ENCODE results near the gene PARD3. TPM values are rescaled to one million over a fixed set of nuclear protein-coding genes. Genes with fewer than 3 reads are reported as not detected.

Gene PARD3
- total RNA-seq, 2 experiments from 2014 or later: 3.6 to 4.0 TPM

DNA sequence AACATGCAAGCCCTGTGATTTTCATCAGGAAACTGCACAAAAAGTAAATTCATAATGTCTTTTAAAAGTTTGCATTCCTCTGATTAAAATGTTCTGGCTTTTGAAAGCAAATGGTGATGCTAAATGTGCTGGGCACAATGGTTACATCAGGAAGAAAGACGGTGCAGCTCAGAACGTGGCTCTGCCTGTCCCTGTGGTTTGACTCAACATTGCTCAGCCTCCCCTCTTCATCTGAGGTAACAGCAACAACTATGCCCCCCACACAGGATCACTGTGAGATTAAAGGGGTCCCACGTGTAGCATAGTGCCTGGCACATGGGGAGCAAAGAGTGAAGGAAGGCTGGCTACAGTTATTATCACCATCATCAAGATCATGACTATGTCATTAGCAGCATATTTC lies 44.0 kb downstream of the PARD3 start:
- H3K27ac Mint-ChIP-seq: no peak overlapping the region
- H3K4me3 Mint-ChIP-seq: no peak overlapping the region
- H3K36me3 Mint-ChIP-seq (ENCODE audit: low read depth): no peaks in the 10 kb centered on the region
- intact Hi-C loops (cut with micrococcal nuclease): no loop called here
- no peaks in the 10 kb centered on the region for H3K9me3 Mint-ChIP-seq
- DNase-seq: no peak
- CTCF ChIA-PET: no interaction called here
- H3K4me1 Mint-ChIP-seq (ENCODE audit: low read depth): no peaks in the 10 kb centered on the region
- peaks cover 20% of the 10 kb centered on the region for H3K27me3 Mint-ChIP-seq (ENCODE audit: low read depth)

DNA sequence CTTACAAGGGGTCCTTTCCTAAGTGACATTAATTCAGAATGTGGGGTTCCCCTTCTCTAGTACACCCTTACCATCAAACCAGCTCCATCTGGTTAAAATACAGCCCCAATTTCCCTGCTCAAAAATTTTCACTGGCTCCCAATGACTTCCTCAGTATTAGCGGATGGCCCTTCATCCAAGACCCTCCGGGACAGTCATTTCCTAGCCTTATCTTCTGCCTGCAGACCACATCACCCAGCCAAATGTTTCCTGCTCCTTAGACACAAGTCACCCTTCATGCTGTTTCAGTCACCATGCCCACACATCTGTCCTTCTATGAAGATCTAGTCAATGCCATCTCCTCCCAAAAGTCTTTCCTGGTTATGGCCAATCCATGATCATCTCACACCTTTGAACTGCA lies 45.2 kb downstream of the PARD3 start:
- DNase-seq: no peak
- CTCF ChIA-PET: no interaction called here
- no peaks in the 10 kb centered on the region for H3K36me3 Mint-ChIP-seq (ENCODE audit: low read depth)
- intact Hi-C loops (cut with micrococcal nuclease): no loop called here
- no peaks in the 10 kb centered on the region for H3K9me3 Mint-ChIP-seq
- no peak overlapping the region for H3K4me3 Mint-ChIP-seq
- peaks cover 19% of the 10 kb centered on the region for H3K27me3 Mint-ChIP-seq (ENCODE audit: low read depth)
- H3K4me1 Mint-ChIP-seq (ENCODE audit: low read depth): no peaks in the 10 kb centered on the region
- no peak overlapping the region for H3K27ac Mint-ChIP-seq

DNA sequence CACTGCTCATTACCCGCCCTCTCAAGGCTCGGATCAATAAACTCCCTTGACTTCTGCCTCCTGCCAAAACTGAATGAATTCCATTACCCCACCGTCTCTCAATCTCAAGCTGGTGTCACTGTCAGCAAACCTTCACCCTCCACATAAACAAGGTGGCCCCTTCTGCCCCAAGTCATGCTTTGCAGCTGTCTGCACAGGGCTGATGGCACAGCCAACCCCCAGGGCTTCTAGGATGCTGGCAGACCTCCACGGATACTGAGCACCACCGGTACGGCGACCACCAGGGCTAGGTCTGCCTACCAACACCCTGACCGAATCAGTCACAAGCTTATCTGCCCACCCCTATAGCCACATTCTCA lies 46.1 kb downstream of the PARD3 start:
- Mint-ChIP-seq H3K36me3 (ENCODE audit: low read depth) (no peaks in the 10 kb centered on the region), H3K4me3 (no peak overlapping the region), H3K4me1 (ENCODE audit: low read depth) (no peaks in the 10 kb centered on the region), H3K9me3 (no peaks in the 10 kb centered on the region), H3K27me3 (ENCODE audit: low read depth) (peaks cover 18% of the 10 kb centered on the region), H3K27ac (no peak overlapping the region)
- CTCF ChIA-PET: no interaction called here
- intact Hi-C loops (cut with micrococcal nuclease): no loop called here
- DNase-seq: no peak

DNA sequence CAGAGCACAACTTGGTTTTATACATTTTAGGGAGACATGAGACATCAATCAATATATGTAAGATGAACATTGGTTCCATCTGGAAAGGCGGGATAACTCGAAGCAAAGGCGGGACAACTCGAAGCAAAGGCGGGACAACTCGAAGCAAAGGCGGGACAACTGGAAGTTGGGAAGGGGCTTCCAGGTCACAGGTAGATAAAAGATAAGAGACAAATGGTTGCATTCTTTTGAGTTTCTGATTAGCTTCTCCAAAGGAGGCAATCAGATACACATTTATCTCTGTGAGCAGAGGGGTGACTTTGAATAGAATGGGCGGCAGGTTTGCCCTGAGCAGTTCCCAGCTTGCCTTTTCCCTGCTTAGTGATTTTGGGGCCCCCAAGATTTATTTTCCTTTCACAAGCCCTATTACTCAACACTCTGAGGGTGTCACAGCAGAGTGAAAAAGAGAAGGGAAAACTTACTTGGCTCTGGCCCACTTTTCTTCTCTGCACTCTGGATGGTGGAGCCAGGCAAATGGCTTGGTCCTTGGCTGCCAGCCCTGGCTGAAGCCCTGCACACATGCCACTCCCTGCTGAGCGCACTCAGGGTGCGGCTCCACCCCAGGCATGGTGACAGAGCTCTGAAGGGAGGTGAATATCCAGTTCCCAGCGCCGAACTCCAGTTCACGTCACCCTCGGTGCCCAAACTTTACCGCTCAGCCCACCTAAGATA lies 46.7 kb downstream of the PARD3 start:
- CTCF ChIA-PET: no interaction called here
- no peaks in the 10 kb centered on the region for H3K9me3 Mint-ChIP-seq
- no peak overlapping the region for H3K27ac Mint-ChIP-seq
- intact Hi-C loops (cut with micrococcal nuclease): no loop called here
- no peak for DNase-seq
- H3K4me3 Mint-ChIP-seq: no peak overlapping the region
- H3K36me3 Mint-ChIP-seq (ENCODE audit: low read depth): no peaks in the 10 kb centered on the region
- H3K27me3 Mint-ChIP-seq (ENCODE audit: low read depth): peaks cover 18% of the 10 kb centered on the region
- H3K4me1 Mint-ChIP-seq (ENCODE audit: low read depth): no peaks in the 10 kb centered on the region

DNA sequence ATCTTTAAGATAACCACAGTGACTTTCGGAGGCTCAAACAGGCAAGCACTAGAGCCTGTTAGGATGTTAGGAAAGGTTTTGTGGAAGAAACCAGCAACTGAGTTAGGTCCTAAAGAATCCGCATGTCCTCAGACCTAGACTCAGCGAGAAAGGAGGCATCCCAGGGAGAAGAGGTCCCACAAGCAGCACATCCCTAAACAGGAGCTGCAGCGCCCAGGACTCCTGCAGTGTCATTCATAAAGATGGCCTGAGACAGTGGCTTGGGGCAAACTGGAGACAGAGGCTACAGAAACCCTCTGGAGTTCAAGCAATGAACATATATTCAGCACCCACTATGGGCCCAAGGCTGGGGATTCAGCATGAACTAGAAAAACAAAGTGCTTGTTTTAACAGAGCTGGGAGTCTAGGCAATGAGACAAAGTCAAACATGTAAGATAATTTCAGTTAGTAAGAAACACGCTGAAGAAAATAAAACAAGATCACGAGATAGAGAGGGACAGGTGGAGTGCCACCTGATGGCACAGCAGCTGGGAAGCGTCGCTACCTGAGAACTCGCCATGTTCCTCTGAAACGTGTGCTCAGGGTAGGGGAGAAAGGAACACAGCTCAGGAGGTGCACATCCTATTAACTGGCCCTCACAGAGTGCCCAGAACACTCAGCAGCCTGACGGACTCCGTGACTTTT lies 48.1 kb downstream of the PARD3 start:
- Mint-ChIP-seq H3K27me3 (ENCODE audit: low read depth) (peaks cover 17% of the 10 kb centered on the region), H3K9me3 (no peaks in the 10 kb centered on the region), H3K4me1 (ENCODE audit: low read depth) (no peaks in the 10 kb centered on the region), H3K4me3 (no peak overlapping the region), H3K36me3 (ENCODE audit: low read depth) (no peaks in the 10 kb centered on the region), H3K27ac (no peak overlapping the region)
- intact Hi-C loops (cut with micrococcal nuclease): no loop called here
- DNase-seq: no peak
- CTCF ChIA-PET: interaction anchor here (0.6 kb wide), 1 partner anchor 47 kb away, joined by 4 read pairs; no protein-coding TSS in a partner anchor

DNA sequence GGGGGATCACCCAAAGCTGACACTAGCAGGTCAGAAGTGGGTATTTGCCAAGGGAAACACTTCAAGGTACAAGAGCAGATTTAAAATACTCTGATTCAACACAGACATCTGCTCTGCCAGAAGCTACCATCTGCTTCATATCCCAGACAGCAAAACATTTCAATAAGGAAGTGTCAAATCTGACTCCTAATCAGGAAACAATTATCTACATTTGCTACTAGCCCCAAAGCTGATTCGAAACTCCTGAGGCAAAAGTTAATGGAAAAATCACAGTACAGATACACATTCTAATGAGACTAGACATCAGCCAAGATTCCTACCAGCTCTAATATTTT lies 48.9 kb downstream of the PARD3 start:
- peaks cover 18% of the 10 kb centered on the region for H3K27me3 Mint-ChIP-seq (ENCODE audit: low read depth)
- no peak overlapping the region for H3K4me3 Mint-ChIP-seq
- H3K27ac Mint-ChIP-seq: no peak overlapping the region
- H3K36me3 Mint-ChIP-seq (ENCODE audit: low read depth): no peaks in the 10 kb centered on the region
- H3K9me3 Mint-ChIP-seq: no peaks in the 10 kb centered on the region
- CTCF ChIA-PET: no interaction called here
- DNase-seq: no peak
- no peaks in the 10 kb centered on the region for H3K4me1 Mint-ChIP-seq (ENCODE audit: low read depth)
- intact Hi-C loops (cut with micrococcal nuclease): no loop called here

DNA sequence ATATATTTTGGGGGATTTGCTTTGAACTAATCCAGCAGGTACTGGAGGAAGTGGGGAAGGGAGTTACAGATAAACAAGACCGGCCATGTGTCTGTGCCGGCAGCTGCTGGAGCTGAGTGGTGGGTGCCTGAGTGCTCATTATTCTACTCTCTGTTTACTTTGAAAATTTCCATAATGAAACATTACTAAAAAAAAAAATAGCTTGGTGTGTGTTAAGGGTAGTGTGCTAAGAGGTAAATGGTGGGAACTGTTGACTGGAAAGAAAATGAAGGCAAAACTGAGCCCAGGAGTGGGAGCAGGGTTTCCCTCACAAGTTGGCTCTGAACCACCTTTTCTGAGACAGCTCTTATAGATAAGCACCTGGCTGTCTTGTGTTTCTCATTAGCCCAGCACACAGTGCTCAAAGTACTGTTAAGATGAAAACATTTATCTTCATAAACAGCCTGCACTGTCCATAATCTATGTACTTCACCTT lies 50.6 kb downstream of the PARD3 start:
- intact Hi-C loops (cut with micrococcal nuclease): no loop called here
- CTCF ChIA-PET: interaction anchor here (0.8 kb wide), 1 partner anchor 126 kb away, joined by 3 read pairs; no protein-coding TSS in a partner anchor
- Mint-ChIP-seq H3K4me3 (no peak overlapping the region), H3K36me3 (ENCODE audit: low read depth) (no peaks in the 10 kb centered on the region), H3K4me1 (ENCODE audit: low read depth) (no peaks in the 10 kb centered on the region), H3K27me3 (ENCODE audit: low read depth) (peaks cover 9% of the 10 kb centered on the region), H3K9me3 (no peaks in the 10 kb centered on the region), H3K27ac (no peak overlapping the region)
- DNase-seq: no peak

DNA sequence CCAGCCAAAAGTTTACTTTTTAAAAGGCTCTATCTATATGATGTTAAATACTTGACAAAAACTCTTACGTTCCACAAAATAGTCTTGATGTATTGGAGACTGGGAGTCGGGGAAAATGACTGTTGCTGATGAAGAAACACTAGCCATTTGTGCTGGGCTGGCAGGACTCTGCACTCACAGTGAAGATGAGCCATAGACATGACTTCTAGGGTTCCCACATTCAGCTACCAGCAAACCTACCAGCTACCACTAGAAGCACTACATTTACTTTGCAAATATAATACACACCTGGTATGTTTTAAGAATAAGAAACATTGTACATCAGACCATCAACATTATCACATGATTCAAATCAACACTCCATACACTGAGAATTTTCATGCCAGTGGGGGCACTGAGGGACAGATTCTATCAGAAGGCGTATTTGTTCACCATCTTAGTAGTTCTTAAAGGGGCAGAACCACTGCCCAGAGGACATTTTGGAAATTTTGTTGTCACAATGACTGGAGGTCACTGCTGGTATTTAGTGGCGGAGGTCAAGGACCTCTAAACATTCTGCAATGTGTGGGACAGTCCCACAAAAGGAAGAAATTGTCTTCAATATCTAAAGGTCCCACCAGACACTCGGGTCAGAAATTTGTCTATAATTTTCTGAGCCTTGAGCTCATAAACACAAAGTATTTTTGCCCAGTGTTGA lies 52.3 kb downstream of the PARD3 start:
- CTCF ChIA-PET: no interaction called here
- no peaks in the 10 kb centered on the region for H3K36me3 Mint-ChIP-seq (ENCODE audit: low read depth)
- H3K4me3 Mint-ChIP-seq: no peak overlapping the region
- intact Hi-C loops (cut with micrococcal nuclease): no loop called here
- H3K4me1 Mint-ChIP-seq (ENCODE audit: low read depth): peaks cover 11% of the 10 kb centered on the region
- H3K9me3 Mint-ChIP-seq: no peaks in the 10 kb centered on the region
- H3K27ac Mint-ChIP-seq: no peak overlapping the region
- no peak for DNase-seq
- peaks cover 4% of the 10 kb centered on the region for H3K27me3 Mint-ChIP-seq (ENCODE audit: low read depth)

DNA sequence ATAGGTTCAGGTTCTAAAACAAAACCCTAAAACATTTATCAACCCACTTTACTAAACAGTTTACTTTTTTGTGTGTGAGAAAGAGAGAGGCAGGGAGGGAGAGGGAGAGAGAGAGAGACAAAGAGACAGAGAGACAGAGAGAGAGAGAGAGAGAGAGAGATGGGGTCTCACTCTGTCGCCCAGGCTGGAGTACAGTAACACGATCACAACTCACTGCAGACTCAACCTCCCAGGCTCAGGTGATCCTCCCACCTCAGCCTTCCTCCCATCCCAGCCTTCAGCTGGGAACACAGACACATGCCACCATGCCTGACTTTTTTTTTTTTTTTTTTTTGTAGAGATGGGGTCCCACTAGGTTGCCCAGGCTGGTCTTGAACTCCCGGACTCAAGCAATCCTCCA lies 52.9 kb downstream of the PARD3 start:
- no peak for DNase-seq
- Mint-ChIP-seq H3K9me3 (no peaks in the 10 kb centered on the region), H3K27me3 (ENCODE audit: low read depth) (peaks cover 4% of the 10 kb centered on the region), H3K4me1 (ENCODE audit: low read depth) (peaks cover 11% of the 10 kb centered on the region), H3K4me3 (no peak overlapping the region), H3K27ac (no peak overlapping the region), H3K36me3 (ENCODE audit: low read depth) (no peaks in the 10 kb centered on the region)
- CTCF ChIA-PET: no interaction called here
- intact Hi-C loops (cut with micrococcal nuclease): no loop called here

DNA sequence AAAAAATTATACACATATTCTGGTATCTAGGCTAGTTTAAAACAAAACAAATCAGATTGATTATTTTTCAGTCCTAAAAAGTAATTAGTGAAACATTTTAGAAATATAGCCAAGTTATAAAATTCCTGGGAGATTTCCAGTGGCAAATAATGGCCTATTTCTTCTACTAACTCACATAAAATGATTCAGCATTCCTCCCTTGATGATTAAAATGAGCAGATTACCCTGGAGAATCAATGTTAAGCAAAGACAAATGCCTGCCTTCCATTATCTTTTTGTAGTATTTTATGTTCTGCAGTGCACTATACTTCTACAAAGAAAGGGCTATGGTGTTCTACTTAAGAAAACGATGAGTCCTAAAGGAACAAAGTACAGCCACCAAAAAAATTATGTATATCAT lies 53.6 kb downstream of the PARD3 start:
- intact Hi-C loops (cut with micrococcal nuclease): no loop called here

DNA sequence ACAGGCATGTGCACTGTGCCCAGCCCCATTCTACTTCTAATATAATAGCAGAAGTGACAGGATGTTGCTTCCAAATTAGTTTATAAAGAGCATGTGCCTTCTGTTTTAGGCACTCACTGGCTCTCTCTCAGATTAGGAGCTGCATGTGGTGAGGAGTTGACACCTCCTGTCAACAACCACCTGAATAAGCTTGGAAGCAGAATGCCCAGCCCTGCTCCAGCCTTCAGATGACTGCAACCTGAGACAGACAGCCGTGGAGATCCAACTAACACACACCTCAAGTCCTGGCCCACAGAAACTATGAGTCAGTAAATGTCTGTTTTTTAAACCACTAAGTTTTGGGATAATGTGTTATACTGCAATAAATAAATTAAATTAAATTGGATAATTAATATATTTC lies 54.5 kb downstream of the PARD3 start:
- H3K27ac Mint-ChIP-seq: no peak overlapping the region
- DNase-seq: no peak
- intact Hi-C loops (cut with micrococcal nuclease): no loop called here
- CTCF ChIA-PET: no interaction called here
- H3K4me3 Mint-ChIP-seq: no peak overlapping the region
- no peaks in the 10 kb centered on the region for H3K36me3 Mint-ChIP-seq (ENCODE audit: low read depth)
- H3K9me3 Mint-ChIP-seq: no peaks in the 10 kb centered on the region
- H3K4me1 Mint-ChIP-seq (ENCODE audit: low read depth): peaks cover 11% of the 10 kb centered on the region
- H3K27me3 Mint-ChIP-seq (ENCODE audit: low read depth): peaks cover 5% of the 10 kb centered on the region

More for the DNA sequence above, 53.6 kb downstream of the PARD3 start:
- Mint-ChIP-seq H3K27ac (no peak overlapping the region), H3K4me1 (ENCODE audit: low read depth) (peaks cover 11% of the 10 kb centered on the region), H3K9me3 (no peaks in the 10 kb centered on the region), H3K27me3 (ENCODE audit: low read depth) (peaks cover 4% of the 10 kb centered on the region), H3K4me3 (no peak overlapping the region), H3K36me3 (ENCODE audit: low read depth) (no peaks in the 10 kb centered on the region)
- DNase-seq: no peak
- CTCF ChIA-PET: no interaction called here

DNA sequence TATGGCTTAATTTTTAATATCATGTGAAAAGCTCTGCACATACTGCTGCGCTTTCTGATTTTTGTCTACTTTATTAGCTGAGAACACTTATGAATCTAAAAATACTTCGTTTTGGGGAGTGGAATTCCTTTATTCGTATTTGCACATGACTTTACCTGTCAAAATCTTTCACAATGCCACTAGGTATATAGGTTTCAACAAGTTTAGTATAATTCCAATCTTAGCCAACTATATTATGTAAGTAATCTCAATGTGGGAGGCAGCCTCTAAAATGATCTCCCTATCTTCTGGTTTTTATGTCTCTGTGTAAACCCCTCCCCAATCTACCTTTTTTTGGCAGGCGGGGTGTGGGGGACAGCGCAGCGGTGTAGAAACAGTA lies 55.3 kb downstream of the PARD3 start:
- peaks cover 11% of the 10 kb centered on the region for H3K4me1 Mint-ChIP-seq (ENCODE audit: low read depth)
- H3K27ac Mint-ChIP-seq: no peak overlapping the region
- no peaks in the 10 kb centered on the region for H3K36me3 Mint-ChIP-seq (ENCODE audit: low read depth)
- CTCF ChIA-PET: interaction anchor here (1.1 to 1.2 kb wide), 2 partner anchors 13 to 26 kb away, joined by 3 read pairs; no protein-coding TSS in a partner anchor
- intact Hi-C loops (cut with micrococcal nuclease): no loop called here
- no peaks in the 10 kb centered on the region for H3K9me3 Mint-ChIP-seq
- no peak for DNase-seq
- peaks cover 7% of the 10 kb centered on the region for H3K27me3 Mint-ChIP-seq (ENCODE audit: low read depth)
- no peak overlapping the region for H3K4me3 Mint-ChIP-seq

Data from activated naive CD4-positive, alpha-beta T cell treated with anti-CD3 and anti-CD28 coated beads for 36 hours (primary cell).